OCI-LY1 (cell line): ENCODE data around the gene TMC4.

Source experiments
- CTCF ChIP-seq: fragments of 200-600 bp; sonication (generic), shearing (Covaris generic); IDR thresholded peaks from 2 replicates; pipeline ENCODE4 v1.5.1; 2017; ENCODE audit warnings: mild to moderate bottlenecking, antibody characterized with exemption, low read length, moderate library complexity, mixed read lengths
- EZH2 ChIP-seq: fragments of 200-600 bp; sonication (generic), shearing (Covaris generic); IDR thresholded peaks from 2 replicates; pipeline ENCODE4 v1.8.0; 2017; ENCODE audit warnings: borderline replicate concordance, mixed run types, mild to moderate bottlenecking, antibody characterized with exemption, low read length, moderate library complexity, mixed read lengths

DNA sequence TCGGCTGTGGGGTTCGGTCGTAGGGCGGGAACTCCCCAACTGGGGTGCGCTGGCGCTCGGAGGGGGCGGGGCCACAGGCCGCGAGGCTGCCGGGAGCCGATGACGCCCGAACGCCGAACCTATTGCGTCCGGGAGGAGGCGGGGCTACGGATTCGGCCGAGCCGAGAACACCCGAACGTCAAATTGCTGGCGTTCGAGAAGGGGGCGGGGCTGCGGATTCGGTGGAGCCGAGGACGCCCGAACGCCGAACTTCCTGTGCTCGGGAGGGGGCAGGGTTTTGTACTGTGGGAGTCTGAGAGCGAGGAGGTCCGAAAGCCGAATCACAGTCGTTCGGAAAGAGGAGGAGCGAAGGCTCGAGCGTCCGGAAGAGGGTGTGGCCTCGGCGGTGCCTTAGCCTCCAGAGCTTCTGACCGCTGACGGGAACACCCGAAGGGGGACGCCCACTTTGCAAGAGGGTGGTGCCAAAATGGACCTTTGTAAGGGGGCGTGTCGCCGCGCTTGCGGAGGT, 17.6 kb upstream of the TMC4 start:
- TF ChIP-seq CTCF (no peak), EZH2 (no peak)
